ENCODE results near the gene NRXN3. TPM values are rescaled to one million over a fixed set of nuclear protein-coding genes. Genes with fewer than 3 reads are reported as not detected.

The NRXN3 gene
- total RNA-seq, 1 experiment from 2014 or later = not detected

DNA sequence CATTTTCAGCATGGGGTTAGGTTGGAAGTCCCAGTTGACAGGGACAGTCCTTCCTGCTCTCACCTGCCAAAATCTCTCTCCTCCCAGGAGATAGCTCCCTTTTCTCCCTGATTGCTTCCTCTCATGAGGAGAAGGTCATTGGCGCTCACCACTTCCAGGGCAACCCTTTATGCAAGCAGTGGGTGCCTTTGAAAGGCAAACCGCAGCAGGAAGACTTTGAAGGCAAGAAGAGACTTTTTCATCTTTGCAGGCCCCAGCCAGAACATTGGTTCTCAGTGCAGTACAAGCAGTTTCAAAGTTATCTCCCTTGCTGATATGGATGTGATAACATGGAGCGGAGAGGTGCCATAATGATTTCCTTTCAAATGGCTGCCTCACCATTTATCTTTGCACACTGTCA lies 1558.2 kb downstream of the NRXN3 start:
- Histone ChIP-seq H3K79me2 (ENCODE audit: insufficient read depth, low read length) (no peaks in the 10 kb centered on the region), H2AFZ (ENCODE audit: low read depth, low read length, poor library complexity, severe bottlenecking) (no peak overlapping the region), H3K36me3 (ENCODE audit: control insufficient read depth in 1 of 2, insufficient read depth in 2 of 2, low read length in 2 of 2) (no peaks in the 10 kb centered on the region), H3K9ac (ENCODE audit: low read length) (no peak overlapping the region), H4K20me1 (ENCODE audit: insufficient read depth) (no peaks in the 10 kb centered on the region), H3K27ac (ENCODE audit: low read depth, low read length) (no peak overlapping the region), H3K4me2 (ENCODE audit: low read length) (no peak overlapping the region), H3K9me3 (ENCODE audit: control insufficient read depth in 1 of 2, insufficient read depth in 1 of 2, low read depth in 1 of 2, low read length in 2 of 2) (peaks cover 12 to 26% of the 10 kb centered on the region in 2 experiments; a peak in 2 of 4 replicates), H3K9me2 (ENCODE audit: insufficient read depth) (no peaks in the 10 kb centered on the region), H3K4me1 (ENCODE audit: control insufficient read depth in 1 of 2, insufficient read depth in 2 of 2, low read length in 2 of 2) (no peaks in the 10 kb centered on the region), H3K4me3 (replicated peaks in 1 of 2; ENCODE audit: low read depth in 1 of 2, low read length in 2 of 2) (no peak overlapping the region), H3K27me3 (ENCODE audit: insufficient read depth, low read length) (no peaks in the 10 kb centered on the region)
- ATAC-seq (no peak), DNase-seq (ENCODE audit: low read depth, low spot score) (no peak)
- TF ChIP-seq CBX3 (IDR thresholded peaks at IDR 0.05; ENCODE audit: low read depth) = no peak
- no peak for TF ChIP-seq POLR2A (IDR thresholded peaks at IDR 0.05; ENCODE audit: borderline replicate concordance, extremely low read depth, insufficient read depth, insufficient read length)
- no peak for TF ChIP-seq EZH2 (IDR thresholded peaks at IDR 0.05)
- TF ChIP-seq EGR1 (IDR thresholded peaks at IDR 0.05; ENCODE audit: low read depth) = no peak
- TF ChIP-seq ZFX (IDR thresholded peaks at IDR 0.05) = no peak
- TF ChIP-seq, protein P1, sequence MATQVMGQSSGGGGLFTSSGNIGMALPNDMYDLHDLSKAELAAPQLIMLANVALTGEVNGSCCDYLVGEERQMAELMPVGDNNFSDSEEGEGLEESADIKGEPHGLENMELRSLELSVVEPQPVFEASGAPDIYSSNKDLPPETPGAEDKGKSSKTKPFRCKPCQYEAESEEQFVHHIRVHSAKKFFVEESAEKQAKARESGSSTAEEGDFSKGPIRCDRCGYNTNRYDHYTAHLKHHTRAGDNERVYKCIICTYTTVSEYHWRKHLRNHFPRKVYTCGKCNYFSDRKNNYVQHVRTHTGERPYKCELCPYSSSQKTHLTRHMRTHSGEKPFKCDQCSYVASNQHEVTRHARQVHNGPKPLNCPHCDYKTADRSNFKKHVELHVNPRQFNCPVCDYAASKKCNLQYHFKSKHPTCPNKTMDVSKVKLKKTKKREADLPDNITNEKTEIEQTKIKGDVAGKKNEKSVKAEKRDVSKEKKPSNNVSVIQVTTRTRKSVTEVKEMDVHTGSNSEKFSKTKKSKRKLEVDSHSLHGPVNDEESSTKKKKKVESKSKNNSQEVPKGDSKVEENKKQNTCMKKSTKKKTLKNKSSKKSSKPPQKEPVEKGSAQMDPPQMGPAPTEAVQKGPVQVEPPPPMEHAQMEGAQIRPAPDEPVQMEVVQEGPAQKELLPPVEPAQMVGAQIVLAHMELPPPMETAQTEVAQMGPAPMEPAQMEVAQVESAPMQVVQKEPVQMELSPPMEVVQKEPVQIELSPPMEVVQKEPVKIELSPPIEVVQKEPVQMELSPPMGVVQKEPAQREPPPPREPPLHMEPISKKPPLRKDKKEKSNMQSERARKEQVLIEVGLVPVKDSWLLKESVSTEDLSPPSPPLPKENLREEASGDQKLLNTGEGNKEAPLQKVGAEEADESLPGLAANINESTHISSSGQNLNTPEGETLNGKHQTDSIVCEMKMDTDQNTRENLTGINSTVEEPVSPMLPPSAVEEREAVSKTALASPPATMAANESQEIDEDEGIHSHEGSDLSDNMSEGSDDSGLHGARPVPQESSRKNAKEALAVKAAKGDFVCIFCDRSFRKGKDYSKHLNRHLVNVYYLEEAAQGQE (IDR thresholded peaks at IDR 0.05; ENCODE audit: low read depth) = no peak
- no TSS peak for BruUV-seq (replicated peaks)
- ChIA-PET CTCF (no interaction called here), RAD21 (ENCODE audit: low non-redundant PET in 1 of 2, low total read pairs in 2 of 2, uncharacterized antibody in 2 of 2, unreplicated experiment in 2 of 2) (no interaction called here), POLR2A (no interaction called here)
- intact Hi-C loops (cut with micrococcal nuclease) = no loop called here

GRCh38 chr14:79729731-79730130 lies 1559.6 kb downstream of the NRXN3 start:
- H3K36me3 ChIP-seq (ENCODE audit: control insufficient read depth in 1 of 2, insufficient read depth in 2 of 2, low read length in 2 of 2) = no peaks in the 10 kb centered on the region
- DNase-seq (ENCODE audit: low read depth, low spot score) (no peak), ATAC-seq (no peak)
- no peaks in the 10 kb centered on the region for H3K79me2 ChIP-seq (ENCODE audit: insufficient read depth, low read length)
- H4K20me1 ChIP-seq (ENCODE audit: insufficient read depth) = no peaks in the 10 kb centered on the region
- no TSS peak for BruUV-seq (replicated peaks)
- H3K9me3 ChIP-seq (ENCODE audit: control insufficient read depth in 1 of 2, insufficient read depth in 1 of 2, low read depth in 1 of 2, low read length in 2 of 2) = peaks cover 16 to 17% of the 10 kb centered on the region in 2 experiments; a peak in 2 of 4 replicates
- H3K27me3 ChIP-seq (ENCODE audit: insufficient read depth, low read length) = no peaks in the 10 kb centered on the region
- H3K9me2 ChIP-seq (ENCODE audit: insufficient read depth) = no peaks in the 10 kb centered on the region
- intact Hi-C loops (cut with micrococcal nuclease) = no loop called here
- H3K4me2 ChIP-seq (ENCODE audit: low read length) = no peak overlapping the region
- H3K27ac ChIP-seq (ENCODE audit: low read depth, low read length) = no peak overlapping the region
- ChIA-PET CTCF (no interaction called here), POLR2A (no interaction called here), RAD21 (ENCODE audit: low non-redundant PET in 1 of 2, low total read pairs in 2 of 2, uncharacterized antibody in 2 of 2, unreplicated experiment in 2 of 2) (no interaction called here)
- no peak overlapping the region for H3K4me3 ChIP-seq (replicated peaks in 1 of 2; ENCODE audit: low read depth in 1 of 2, low read length in 2 of 2)
- H3K4me1 ChIP-seq (ENCODE audit: control insufficient read depth in 1 of 2, insufficient read depth in 2 of 2, low read length in 2 of 2) = no peaks in the 10 kb centered on the region
- H3K9ac ChIP-seq (ENCODE audit: low read length) = no peak overlapping the region
- H2AFZ ChIP-seq (ENCODE audit: low read depth, low read length, poor library complexity, severe bottlenecking) = no peak overlapping the region
- TF ChIP-seq CEBPB (IDR thresholded peaks at IDR 0.05; ENCODE audit: low read depth) = no peak
- no peak for TF ChIP-seq FOSL1 (IDR thresholded peaks at IDR 0.05; ENCODE audit: low read depth)
- TF ChIP-seq EZH2phosphoT487 (IDR thresholded peaks at IDR 0.05; ENCODE audit: borderline replicate concordance) = no peak
- TF ChIP-seq, protein P1 (IDR thresholded peaks at IDR 0.05; ENCODE audit: low read depth) = no peak
- TF ChIP-seq MAX (IDR thresholded peaks at IDR 0.05) = no peak
- TF ChIP-seq, protein P2, sequence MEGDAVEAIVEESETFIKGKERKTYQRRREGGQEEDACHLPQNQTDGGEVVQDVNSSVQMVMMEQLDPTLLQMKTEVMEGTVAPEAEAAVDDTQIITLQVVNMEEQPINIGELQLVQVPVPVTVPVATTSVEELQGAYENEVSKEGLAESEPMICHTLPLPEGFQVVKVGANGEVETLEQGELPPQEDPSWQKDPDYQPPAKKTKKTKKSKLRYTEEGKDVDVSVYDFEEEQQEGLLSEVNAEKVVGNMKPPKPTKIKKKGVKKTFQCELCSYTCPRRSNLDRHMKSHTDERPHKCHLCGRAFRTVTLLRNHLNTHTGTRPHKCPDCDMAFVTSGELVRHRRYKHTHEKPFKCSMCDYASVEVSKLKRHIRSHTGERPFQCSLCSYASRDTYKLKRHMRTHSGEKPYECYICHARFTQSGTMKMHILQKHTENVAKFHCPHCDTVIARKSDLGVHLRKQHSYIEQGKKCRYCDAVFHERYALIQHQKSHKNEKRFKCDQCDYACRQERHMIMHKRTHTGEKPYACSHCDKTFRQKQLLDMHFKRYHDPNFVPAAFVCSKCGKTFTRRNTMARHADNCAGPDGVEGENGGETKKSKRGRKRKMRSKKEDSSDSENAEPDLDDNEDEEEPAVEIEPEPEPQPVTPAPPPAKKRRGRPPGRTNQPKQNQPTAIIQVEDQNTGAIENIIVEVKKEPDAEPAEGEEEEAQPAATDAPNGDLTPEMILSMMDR (IDR thresholded peaks at IDR 0.05 in 2 of 3, conservative IDR thresholded peaks at IDR 0.05 in 1 of 3; ENCODE audit: borderline replicate concordance in 1 of 3, insufficient read depth in 1 of 3, low read depth in 2 of 3, low read length in 2 of 3) = no peak
- TF ChIP-seq POLR2AphosphoS5 (IDR thresholded peaks at IDR 0.05; ENCODE audit: low read depth, low read length) = no peak
- TF ChIP-seq EZH2 (IDR thresholded peaks at IDR 0.05) = no peak

All from HCT116 (cell line).